Uterus (tissue), 2 donors: ENCODE results near the gene SEMA4B.

Experiments
- CTCF ChIP-seq, 4 experiments: fragments of 200-600 bp in 2 of 4; fragments of 450-650 bp in 2 of 4; sonication (generic) in 2 of 4; IDR thresholded peaks; one replicate each; pipeline ENCODE4 v1.5.1; 2016 to 2019; ENCODE audit warnings: antibody characterized with exemption in 4 of 4, mild to moderate bottlenecking in 2 of 4, moderate library complexity in 1 of 4
- POLR2A ChIP-seq, 2 donors: fragments of 450-650 bp; IDR thresholded peaks; one replicate each; pipeline ENCODE4 v1.6.1; 2016; ENCODE audit warnings: antibody characterized with exemption in 2 of 2, mild to moderate bottlenecking in 1 of 2, moderate library complexity in 1 of 2

GRCh38 chr15:90248789-90249202 is 47.7 kb downstream of the SEMA4B start:
- no peak for TF ChIP-seq CTCF (IDR thresholded peaks at IDR 0.05)
- no peak for TF ChIP-seq POLR2A (IDR thresholded peaks at IDR 0.05)
